GM12878 (cell line): ENCODE results near the gene KCNJ14. TPM values are rescaled to one million over a fixed set of nuclear protein-coding genes. Genes with fewer than 3 reads are reported as not detected.

ENCODE experiments used
- ATF7 ChIP-seq: fragments of 450-650 bp; IDR thresholded peaks from 2 replicates; pipeline ENCODE4 v1.6.1; 2016; ENCODE audit warnings: low read depth, mild to moderate bottlenecking
- BRCA1 ChIP-seq: IDR thresholded peaks from 2 replicates; pipeline ENCODE4 v1.6.1; 2011; ENCODE audit warnings: low read depth, low read length, improper control_type of control experiment
- CHD2 ChIP-seq: IDR thresholded peaks from 2 replicates; pipeline ENCODE4 v1.6.1; 2011; ENCODE audit warnings: low read depth, low read length, improper control_type of control experiment, borderline replicate concordance
- DPF2 ChIP-seq: fragments of 450-650 bp; IDR thresholded peaks from 2 replicates; pipeline ENCODE4 v1.6.1; 2017; ENCODE audit warnings: mild to moderate bottlenecking
- EZH2 ChIP-seq: IDR thresholded peaks from 2 replicates; pipeline ENCODE4 v1.6.1; 2012; ENCODE audit warnings: low read depth, mild to moderate bottlenecking, control low read depth, inconsistent platforms, low read length, borderline replicate concordance; ENCODE audit not compliant: control insufficient read depth
- KAT2A ChIP-seq: conservative IDR thresholded peaks from 2 replicates; pipeline ENCODE4 v1.6.1; 2011; ENCODE audit warnings: low read depth, low read length; ENCODE audit not compliant: control insufficient read depth
- KLF5 ChIP-seq: fragments of 450-650 bp; IDR thresholded peaks from 2 replicates; pipeline ENCODE4 v1.6.1; 2014; ENCODE audit warnings: mild to moderate bottlenecking; ENCODE audit not compliant: partially characterized antibody
- LARP7 ChIP-seq: fragments of 450-650 bp; IDR thresholded peaks from 2 replicates; pipeline ENCODE4 v1.6.1; 2017; ENCODE audit warnings: mild to moderate bottlenecking
- MYC ChIP-seq: IDR thresholded peaks from 2 replicates; pipeline ENCODE4 v1.6.1; 2011; ENCODE audit warnings: mild to moderate bottlenecking, low read length, moderate library complexity, inconsistent platforms; ENCODE audit not compliant: insufficient read depth, insufficient replicate concordance, insufficient read length, severe bottlenecking
- NFYB ChIP-seq: IDR thresholded peaks from 2 replicates; pipeline ENCODE4 v1.6.1; 2011; ENCODE audit warnings: low read depth, mild to moderate bottlenecking, low read length, improper control_type of control experiment, moderate library complexity; ENCODE audit not compliant: insufficient read depth
- NR2F1 ChIP-seq: fragments of 450-650 bp; conservative IDR thresholded peaks from 2 replicates; pipeline ENCODE4 v1.6.1; 2017; ENCODE audit warnings: mild to moderate bottlenecking
- RAD51 ChIP-seq: fragments of 450-650 bp; IDR thresholded peaks from 2 replicates; pipeline ENCODE4 v1.6.1; 2016; ENCODE audit warnings: moderate library complexity, mild to moderate bottlenecking, inconsistent platforms
- SPI1 ChIP-seq: IDR thresholded peaks from 2 replicates; pipeline ENCODE4 v1.6.1; 2011; ENCODE audit warnings: low read depth, mild to moderate bottlenecking, low read length, moderate library complexity, borderline replicate concordance; ENCODE audit not compliant: insufficient read depth
- SREBF1 ChIP-seq: IDR thresholded peaks from 2 replicates; pipeline ENCODE4 v1.6.1; 2012; ENCODE audit warnings: mild to moderate bottlenecking, low read length
- SRF ChIP-seq, 2 experiments: IDR thresholded peaks; 2 replicates each; pipeline ENCODE4 v1.6.1; 2011; ENCODE audit warnings: low read depth in 2 of 2, low read length in 2 of 2, mild to moderate bottlenecking in 1 of 2, moderate library complexity in 1 of 2
- STAT3 ChIP-seq: IDR thresholded peaks from 2 replicates; pipeline ENCODE4 v1.6.1; 2011; ENCODE audit warnings: low read depth, low read length, improper control_type of control experiment
- ZBED1 ChIP-seq: IDR thresholded peaks from 2 replicates; pipeline ENCODE4 v1.6.1; 2016; ENCODE audit warnings: borderline replicate concordance
- ZNF274 ChIP-seq: IDR thresholded peaks from one replicate; pipeline ENCODE4 v1.8.0; 2011; ENCODE audit not compliant: insufficient read length, insufficient read depth
- polyA plus RNA-seq, 11 experiments: library from polyadenylated mRNA; depleted of rRNA in 4 of 11; unstranded in 6 of 11; stranded (reverse) in 5 of 11; fragments of >200 nt; fragmentation: Nextera tagmentation in 4 of 11; fragmentation: Illumina TruSeq in 1 of 11; extraction: Ambion mirVana in 4 of 11; extraction: Trizol in 1 of 11; gene quantifications; 1 replicate in 1 of 11; 2 replicates in 10 of 11; pipeline versions ENCODE4 v1.2.1 to v1.2.3, GENCODE V29; 2011 to 2016; ENCODE audit warnings: inconsistent platforms in 2 of 11, missing spikeins in 2 of 11, low read depth in 1 of 11
- total RNA-seq, 4 experiments: library from RNA; depleted of rRNA in 3 of 4; stranded (reverse); fragments of >200 nt in 3 of 4; fragmentation: Illumina TruSeq in 1 of 4; extraction: Trizol in 1 of 4; gene quantifications; 2 replicates each; pipeline versions ENCODE4 v1.2.1 to v1.2.3, GENCODE V29; 2013 to 2021
- TF ChIP-seq, protein P1 (sequence below): fragments of 150-350 bp; IDR thresholded peaks from 2 replicates; pipeline ENCODE4 v1.6.1; 2016; ENCODE audit warnings: low read depth, low read length
- TF ChIP-seq, protein P2 (sequence below): fragments of 450-650 bp; IDR thresholded peaks from 2 replicates; pipeline ENCODE4 v1.6.1; 2014; ENCODE audit warnings: mild to moderate bottlenecking
- TF ChIP-seq, protein P3 (sequence below): fragments of 450-650 bp; IDR thresholded peaks from 2 replicates; pipeline ENCODE4 v1.6.1; 2016; ENCODE audit warnings: mild to moderate bottlenecking, moderate library complexity, borderline replicate concordance
- TF ChIP-seq, protein P4 (sequence below): IDR thresholded peaks from 2 replicates; pipeline ENCODE4 v1.6.1; 2012; ENCODE audit warnings: low read length, inconsistent platforms

Gene KCNJ14
- total and polyA plus RNA-seq, 10 of the 15 experiments (the other 5 are each of a cell fraction or from before 2014, with no cell fraction given), result 0.24 to 1.4 (median 0.42) TPM

DNA sequence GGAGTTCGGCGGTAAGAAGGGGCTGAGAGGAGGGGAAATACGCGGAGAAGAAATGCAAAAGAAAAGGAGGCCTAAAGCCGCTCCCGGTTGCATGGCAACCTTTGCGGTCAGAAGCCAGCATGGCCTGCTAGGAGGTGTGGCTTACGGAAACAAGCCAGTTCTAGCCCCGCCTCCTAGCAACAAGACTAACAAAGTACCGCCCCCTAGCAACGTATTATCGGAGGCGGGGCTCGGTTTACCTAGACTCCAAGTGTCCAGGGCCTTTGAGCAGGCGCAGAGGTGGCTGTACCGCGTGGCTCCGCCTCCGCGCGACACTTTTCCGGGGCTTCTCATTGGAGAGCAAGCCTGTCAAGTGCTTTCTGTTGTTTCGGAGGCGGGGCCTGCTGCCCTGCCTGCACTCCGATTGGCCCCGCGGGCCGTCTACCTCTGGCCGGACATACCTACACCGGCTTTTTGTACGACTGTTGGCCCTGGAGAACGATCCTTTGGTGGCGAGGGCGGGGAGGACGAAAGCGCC is 13.5 kb downstream of the KCNJ14 start (continued):
- TF ChIP-seq, protein P1, sequence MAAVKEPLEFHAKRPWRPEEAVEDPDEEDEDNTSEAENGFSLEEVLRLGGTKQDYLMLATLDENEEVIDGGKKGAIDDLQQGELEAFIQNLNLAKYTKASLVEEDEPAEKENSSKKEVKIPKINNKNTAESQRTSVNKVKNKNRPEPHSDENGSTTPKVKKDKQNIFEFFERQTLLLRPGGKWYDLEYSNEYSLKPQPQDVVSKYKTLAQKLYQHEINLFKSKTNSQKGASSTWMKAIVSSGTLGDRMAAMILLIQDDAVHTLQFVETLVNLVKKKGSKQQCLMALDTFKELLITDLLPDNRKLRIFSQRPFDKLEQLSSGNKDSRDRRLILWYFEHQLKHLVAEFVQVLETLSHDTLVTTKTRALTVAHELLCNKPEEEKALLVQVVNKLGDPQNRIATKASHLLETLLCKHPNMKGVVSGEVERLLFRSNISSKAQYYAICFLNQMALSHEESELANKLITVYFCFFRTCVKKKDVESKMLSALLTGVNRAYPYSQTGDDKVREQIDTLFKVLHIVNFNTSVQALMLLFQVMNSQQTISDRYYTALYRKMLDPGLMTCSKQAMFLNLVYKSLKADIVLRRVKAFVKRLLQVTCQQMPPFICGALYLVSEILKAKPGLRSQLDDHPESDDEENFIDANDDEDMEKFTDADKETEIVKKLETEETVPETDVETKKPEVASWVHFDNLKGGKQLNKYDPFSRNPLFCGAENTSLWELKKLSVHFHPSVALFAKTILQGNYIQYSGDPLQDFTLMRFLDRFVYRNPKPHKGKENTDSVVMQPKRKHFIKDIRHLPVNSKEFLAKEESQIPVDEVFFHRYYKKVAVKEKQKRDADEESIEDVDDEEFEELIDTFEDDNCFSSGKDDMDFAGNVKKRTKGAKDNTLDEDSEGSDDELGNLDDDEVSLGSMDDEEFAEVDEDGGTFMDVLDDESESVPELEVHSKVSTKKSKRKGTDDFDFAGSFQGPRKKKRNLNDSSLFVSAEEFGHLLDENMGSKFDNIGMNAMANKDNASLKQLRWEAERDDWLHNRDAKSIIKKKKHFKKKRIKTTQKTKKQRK, result peak; percentile 97
- TF ChIP-seq ZNF274 (no peak), STAT3 (0 out of 2 replicates have a peak, but pooled peaks have one; percentile 11), DPF2 (peak; percentile 99), NFYB (peak; percentile 94), LARP7 (no peak), ATF7 (peak; percentile 16; the same call in 1 of the 2 replicates), EZH2 (no peak), NR2F1 (no peak), CHD2 (peak; percentile 96), RAD51 (no peak), BRCA1 (peak; percentile 19; the same call in 1 of the 2 replicates), KAT2A (no peak), SREBF1 (no peak), SRF (IDR thresholded peaks at IDR 0.05; ENCODE audit: low read depth in 2 of 2, low read length in 2 of 2) (no peak), MYC (no peak), SPI1 (no peak), ZBED1 (no peak), KLF5 (peak; percentile 89)
- TF ChIP-seq, protein P2, sequence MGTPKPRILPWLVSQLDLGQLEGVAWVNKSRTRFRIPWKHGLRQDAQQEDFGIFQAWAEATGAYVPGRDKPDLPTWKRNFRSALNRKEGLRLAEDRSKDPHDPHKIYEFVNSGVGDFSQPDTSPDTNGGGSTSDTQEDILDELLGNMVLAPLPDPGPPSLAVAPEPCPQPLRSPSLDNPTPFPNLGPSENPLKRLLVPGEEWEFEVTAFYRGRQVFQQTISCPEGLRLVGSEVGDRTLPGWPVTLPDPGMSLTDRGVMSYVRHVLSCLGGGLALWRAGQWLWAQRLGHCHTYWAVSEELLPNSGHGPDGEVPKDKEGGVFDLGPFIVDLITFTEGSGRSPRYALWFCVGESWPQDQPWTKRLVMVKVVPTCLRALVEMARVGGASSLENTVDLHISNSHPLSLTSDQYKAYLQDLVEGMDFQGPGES, result peak; percentile 98
- TF ChIP-seq, protein P3, sequence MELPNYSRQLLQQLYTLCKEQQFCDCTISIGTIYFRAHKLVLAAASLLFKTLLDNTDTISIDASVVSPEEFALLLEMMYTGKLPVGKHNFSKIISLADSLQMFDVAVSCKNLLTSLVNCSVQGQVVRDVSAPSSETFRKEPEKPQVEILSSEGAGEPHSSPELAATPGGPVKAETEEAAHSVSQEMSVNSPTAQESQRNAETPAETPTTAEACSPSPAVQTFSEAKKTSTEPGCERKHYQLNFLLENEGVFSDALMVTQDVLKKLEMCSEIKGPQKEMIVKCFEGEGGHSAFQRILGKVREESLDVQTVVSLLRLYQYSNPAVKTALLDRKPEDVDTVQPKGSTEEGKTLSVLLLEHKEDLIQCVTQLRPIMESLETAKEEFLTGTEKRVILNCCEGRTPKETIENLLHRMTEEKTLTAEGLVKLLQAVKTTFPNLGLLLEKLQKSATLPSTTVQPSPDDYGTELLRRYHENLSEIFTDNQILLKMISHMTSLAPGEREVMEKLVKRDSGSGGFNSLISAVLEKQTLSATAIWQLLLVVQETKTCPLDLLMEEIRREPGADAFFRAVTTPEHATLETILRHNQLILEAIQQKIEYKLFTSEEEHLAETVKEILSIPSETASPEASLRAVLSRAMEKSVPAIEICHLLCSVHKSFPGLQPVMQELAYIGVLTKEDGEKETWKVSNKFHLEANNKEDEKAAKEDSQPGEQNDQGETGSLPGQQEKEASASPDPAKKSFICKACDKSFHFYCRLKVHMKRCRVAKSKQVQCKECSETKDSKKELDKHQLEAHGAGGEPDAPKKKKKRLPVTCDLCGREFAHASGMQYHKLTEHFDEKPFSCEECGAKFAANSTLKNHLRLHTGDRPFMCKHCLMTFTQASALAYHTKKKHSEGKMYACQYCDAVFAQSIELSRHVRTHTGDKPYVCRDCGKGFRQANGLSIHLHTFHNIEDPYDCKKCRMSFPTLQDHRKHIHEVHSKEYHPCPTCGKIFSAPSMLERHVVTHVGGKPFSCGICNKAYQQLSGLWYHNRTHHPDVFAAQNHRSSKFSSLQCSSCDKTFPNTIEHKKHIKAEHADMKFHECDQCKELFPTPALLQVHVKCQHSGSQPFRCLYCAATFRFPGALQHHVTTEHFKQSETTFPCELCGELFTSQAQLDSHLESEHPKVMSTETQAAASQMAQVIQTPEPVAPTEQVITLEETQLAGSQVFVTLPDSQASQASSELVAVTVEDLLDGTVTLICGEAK, result peak; percentile 60; the same call in 1 of the 2 replicates
- TF ChIP-seq, protein P4, sequence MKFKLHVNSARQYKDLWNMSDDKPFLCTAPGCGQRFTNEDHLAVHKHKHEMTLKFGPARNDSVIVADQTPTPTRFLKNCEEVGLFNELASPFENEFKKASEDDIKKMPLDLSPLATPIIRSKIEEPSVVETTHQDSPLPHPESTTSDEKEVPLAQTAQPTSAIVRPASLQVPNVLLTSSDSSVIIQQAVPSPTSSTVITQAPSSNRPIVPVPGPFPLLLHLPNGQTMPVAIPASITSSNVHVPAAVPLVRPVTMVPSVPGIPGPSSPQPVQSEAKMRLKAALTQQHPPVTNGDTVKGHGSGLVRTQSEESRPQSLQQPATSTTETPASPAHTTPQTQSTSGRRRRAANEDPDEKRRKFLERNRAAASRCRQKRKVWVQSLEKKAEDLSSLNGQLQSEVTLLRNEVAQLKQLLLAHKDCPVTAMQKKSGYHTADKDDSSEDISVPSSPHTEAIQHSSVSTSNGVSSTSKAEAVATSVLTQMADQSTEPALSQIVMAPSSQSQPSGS, result no peak
